GDM1 (cell line): Measurements from ENCODE around the gene ASCC2.
A peak's percentile ranks its signal among the peaks of the same experiment; 100 is the strongest.

Experiments
- DNase-seq: peaks from one replicate; lab custom pipeline; 2025; lab: John Stamatoyannopoulos, UW

Gene ASCC2

DNA sequence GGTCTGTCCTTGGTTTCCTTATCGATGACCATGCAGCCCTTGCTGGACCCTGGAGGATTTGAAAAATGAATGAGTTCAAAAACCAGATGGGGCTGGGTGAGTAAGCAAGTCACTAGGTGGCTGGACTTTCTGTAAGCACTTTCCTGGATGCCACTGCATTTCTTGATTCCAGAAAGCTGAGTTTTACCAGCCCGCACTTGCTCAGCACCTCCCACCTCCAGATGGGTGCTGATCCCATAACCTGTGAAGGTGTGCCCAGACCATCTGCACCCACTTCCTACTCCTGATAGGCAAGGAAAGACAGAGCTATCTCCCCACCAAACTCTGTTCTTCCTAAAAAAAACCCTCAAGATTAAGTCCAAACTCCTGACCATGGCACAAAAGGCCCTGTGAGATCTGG, 21.1 kb downstream of the ASCC2 start:
- no peak for DNase-seq

GRCh38 chr22:29816539-29816938, 21.5 kb downstream of the ASCC2 start:
- no peak for DNase-seq

- DNase-seq, result no peak
Measured at GRCh38 chr22:29816128-29816527, 21.9 kb downstream of the ASCC2 start.

GRCh38 chr22:29815580-29815979, 22.5 kb downstream of the ASCC2 start:
- no peak for DNase-seq

GRCh38 chr22:29814003-29814402, 24.1 kb downstream of the ASCC2 start:
- no peak for DNase-seq

- DNase-seq, result no peak
Measured at GRCh38 chr22:29813563-29813962, 24.5 kb downstream of the ASCC2 start.

DNA sequence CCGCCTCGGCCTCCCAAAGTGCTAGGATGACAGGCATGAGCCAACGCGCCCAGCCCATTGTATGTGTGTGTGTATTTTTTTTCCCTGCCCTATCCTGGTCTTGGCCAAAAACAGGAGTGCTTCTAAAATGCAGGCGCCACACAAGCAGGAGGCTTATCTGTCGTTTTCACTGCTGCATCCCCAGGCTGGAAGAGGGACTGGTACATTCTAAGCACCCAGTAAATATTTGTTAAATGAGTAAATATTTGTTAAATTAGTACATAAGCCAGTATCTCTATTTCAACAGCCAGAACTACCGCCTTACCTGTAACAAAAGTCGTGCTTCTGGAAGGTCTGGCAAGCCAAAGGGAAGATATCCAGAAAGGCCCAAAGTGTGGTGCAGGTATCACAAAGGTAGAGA, 24.9 kb downstream of the ASCC2 start:
- DNase-seq, result no peak

- DNase-seq, result no peak
Measured at GRCh38 chr22:29811377-29811776, 26.7 kb downstream of the ASCC2 start.

DNA sequence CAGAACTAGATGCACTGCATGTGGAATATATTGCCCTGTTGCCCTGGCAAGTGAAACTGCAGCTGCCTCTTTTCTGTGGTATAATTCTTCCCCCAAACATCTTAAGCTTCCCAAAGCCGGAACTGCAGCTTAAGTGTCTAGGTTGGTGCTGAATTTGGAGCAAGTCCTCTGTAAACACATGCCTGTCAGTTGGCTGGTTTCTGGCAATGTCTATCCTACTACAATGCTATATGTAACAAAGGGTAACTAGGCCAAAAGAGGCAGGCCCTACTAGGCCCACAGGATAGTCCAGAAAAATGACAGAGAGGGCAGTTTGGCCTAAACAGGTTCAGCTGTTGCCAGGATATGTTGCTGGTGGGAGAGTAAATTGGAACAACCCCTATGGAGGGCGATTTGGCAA, 27.9 kb downstream of the ASCC2 start:
- DNase-seq, result no peak

DNA sequence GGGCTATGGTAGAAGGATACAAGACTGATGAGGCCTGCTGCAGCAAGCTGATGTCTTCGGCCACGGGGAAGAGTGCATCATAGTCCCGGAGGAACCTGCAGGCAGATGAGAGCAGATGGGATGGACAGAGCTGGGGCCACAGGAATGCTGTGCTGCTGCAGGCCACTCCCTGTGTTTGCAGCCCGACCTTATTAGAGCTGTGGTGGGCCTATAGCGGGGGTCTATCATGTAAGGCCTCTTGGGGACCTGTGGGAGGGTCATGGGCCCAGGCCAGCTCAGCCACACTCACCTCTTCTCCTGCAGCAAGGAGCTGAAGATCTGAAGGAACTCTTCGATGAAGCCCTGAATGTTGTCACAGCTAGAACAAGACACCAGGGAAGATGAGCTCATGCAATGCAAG, 31.9 kb downstream of the ASCC2 start:
- DNase-seq, result no peak

DNA sequence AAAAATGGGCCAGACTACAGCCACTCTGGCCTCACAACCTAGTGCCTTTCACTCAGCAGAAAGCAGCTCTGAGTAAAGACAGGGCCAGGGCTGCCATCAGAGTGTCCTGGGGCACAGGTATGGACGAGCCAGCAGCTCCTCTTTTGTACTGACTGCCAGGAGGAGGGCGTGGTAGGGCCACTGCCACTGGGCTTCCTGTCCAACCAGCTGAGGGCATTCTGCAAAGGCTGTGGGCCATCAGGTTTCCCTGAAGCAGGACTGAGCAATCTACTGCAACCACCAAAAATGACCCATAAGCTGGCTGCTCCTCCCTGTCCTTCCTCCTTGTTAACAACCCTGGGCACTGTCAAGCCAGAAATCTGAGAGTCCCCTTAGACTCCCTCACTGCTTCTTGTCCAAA, 33.1 kb downstream of the ASCC2 start:
- DNase-seq, result no peak

DNA sequence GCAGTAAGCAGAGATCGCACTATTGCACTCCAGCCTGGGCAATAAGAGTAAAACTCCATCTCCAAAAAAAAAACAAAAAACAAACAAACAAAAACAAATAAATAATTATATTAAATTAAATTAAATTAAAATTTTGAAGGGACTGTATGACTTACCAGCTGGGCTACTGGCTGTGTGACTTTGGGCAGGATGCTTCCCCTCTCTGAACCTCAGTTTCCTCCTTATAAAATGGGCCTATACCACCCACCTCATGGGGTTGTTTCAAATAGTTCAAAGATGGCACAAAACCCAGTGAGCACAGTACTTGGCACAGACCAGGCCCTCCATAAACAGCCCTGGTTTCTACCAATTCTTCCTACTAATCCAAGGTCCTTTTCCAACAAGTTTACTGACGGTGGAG, 34.9 kb downstream of the ASCC2 start:
- no peak for DNase-seq

DNA sequence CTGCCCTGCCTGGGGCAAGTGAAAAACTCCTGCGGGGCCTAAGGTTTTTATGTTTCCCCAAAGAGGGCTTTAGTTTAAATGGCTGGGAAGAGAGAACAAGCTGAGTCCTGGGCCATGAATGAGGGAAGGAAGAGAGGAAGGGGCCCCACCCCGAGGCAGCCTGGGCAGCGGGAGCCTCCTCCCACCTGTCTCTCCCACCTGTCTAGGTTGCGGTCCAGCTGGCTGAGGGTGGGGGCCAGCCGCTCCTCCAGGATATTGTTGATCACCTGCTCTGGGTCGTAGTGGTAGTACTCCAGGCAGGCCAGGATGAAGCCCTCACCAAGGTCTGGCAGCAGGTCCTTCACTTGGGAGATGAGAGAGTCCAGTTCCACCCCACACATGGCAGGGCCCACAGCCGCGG, 36.3 kb downstream of the ASCC2 start:
- DNase-seq, result no peak

GRCh38 chr22:29801153-29801552, 36.9 kb downstream of the ASCC2 start:
- no peak for DNase-seq

DNA sequence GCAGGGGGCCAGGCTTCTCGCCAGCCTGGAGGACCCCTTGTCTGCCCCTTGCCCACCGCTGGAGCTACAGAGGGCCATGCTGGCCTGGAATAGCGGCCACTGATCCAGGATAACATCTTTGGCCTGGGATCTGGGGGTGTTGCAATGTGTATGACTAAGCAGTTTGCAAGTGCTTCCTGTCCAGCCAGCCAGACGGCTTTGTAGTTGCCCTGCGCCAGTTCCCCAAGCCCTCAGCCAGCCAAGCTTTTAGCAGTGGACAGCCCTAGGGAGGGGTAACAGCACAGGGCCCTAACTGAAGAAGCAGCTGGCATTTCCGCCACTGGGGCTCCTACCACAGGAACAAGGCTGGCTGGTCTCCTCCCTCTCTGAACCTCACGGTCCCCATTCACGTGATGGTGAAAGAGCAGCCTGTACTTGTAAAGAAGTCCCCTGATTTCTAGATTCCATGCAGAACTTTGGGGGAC, 38.8 kb downstream of the ASCC2 start:
- no peak for DNase-seq

GRCh38 chr22:29798801-29799200, 39.3 kb downstream of the ASCC2 start:
- no peak for DNase-seq

- peak; percentile 8 for DNase-seq
Measured at GRCh38 chr22:29798318-29798717, 39.8 kb downstream of the ASCC2 start.

DNA sequence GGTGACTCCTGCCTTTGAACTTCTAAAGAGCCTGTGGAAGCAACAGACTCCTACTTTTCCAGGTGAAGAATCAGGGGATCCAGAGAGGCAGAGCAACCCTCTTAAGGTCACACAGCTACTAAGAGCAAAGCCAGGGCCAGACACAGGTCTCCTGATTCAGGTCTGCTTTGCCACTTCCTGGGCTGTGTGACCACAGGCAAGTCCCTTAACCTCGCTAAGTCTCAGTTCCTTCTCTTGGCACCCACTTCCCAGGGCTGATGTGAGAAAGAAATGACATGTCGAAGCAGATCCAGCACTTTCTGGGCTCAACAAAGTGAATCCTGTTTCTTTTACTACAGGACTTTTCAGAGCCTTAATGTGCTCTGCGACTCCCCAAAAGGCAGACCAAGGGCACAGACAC, 40.7 kb downstream of the ASCC2 start:
- DNase-seq, result no peak

DNA sequence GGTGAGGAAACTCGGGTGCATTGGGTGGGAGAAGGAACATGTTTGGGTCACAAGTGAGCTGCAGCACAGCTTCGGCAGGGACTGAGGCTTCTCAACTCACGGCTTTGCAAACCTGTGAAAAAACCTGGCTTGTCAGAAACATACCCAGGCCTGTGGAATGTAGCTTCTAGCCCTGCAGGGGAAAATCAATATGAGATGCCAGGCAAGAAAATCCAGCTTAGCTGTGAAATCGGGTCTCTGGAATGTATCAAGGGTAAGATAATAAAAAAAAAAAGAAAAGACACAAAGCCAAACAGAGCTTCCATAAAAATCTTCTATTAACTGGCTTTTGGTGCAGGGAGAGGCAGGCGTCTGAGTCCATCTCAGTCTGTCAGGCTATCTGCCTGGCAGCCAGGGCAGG, 42.4 kb downstream of the ASCC2 start:
- no peak for DNase-seq

DNA sequence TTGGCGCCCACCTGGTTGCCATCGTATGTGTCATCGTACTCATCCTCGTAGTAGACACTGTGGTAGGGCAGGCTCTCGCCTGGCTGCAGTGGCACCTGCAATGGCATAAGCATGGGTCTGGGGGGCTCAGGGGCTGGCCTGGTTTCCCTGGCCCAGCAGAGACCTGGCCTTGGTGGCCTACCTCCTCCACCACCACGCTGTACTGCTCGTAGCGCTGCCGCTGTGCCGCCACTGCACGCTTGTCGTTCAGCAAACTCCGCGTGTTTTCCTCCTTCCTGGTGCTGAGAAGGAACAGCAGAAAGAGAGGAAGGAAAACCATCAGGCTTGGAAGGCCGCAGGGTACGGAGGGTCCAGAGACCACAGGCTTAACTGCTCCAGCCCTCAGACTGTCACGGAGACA, 44.7 kb downstream of the ASCC2 start:
- DNase-seq, result no peak

GRCh38 chr22:29790061-29790460, 48.0 kb downstream of the ASCC2 start:
- DNase-seq, result no peak

DNA sequence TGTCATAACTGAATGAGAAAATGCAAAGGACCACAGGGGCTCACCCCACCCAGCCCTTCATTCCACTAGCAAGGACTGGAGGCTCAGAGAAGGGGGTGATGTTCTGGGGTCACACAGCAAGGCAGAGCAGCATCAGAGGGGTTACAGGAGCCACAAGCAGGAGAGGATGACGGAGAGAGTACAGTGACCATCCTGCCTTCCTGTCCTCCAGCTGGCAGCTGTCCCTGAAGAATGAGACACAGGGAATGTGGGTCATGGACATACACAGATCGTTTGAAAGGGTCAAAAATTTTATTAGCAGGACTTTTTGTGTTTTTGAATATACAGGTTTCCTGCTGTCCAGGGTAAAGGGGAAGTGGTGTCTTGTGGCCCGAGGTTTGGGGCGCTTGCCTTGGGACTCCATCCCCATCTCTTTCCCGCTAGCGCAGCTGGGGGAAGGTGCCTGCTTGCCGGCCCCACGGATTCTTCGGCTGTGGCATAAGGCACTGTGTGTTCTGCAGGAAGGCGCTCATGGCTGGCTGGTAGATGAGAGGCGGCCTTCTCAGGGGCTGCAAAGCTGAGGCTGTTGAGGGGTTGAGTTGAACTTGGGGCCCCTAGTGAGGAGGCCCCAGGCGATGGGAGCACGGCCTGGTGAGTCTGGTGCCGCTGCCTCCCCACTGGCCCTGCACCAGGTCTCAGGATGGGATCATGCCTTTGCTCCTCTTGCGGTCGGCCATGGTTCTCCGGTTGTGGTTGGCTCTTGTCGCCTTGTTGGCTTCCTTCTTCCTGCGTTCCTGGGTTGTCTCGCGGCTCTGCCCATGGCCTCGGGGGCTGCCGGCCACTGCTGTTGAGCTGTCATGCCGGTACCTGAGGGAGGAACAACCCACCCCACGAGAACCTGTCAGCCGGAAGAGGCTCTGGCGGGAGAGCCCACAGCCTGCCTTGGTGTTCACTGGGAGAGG, 49.5 kb downstream of the ASCC2 start:
- no peak for DNase-seq

- no peak for DNase-seq
Measured at GRCh38 chr22:29787371-29787980, 50.6 kb downstream of the ASCC2 start.

- DNase-seq, result no peak
Measured at GRCh38 chr22:29786031-29786430, 52.0 kb downstream of the ASCC2 start.
